NCI-H446 treated with DMSO at 0.1 percent for 48 hours (cell line): ENCODE data around the gene CA9.

Experiments
- DNase-seq: peaks from one replicate; lab custom pipeline; 2025; lab: John Stamatoyannopoulos, UW

The CA9 gene

GRCh38 chr9:35675732-35676392 lies 2.1 kb downstream of the CA9 start:
- no peak for DNase-seq

DNA sequence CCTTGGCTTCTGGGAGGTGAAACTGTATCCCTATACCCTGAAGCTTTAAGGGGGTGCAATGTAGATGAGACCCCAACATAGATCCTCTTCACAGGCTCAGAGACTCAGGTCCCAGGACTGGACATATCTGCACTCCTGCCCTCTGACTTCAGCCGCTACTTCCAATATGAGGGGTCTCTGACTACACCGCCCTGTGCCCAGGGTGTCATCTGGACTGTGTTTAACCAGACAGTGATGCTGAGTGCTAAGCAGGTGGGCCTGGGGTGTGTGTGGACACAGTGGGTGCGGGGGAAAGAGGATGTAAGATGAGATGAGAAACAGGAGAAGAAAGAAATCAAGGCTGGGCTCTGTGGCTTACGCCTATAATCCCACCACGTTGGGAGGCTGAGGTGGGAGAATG lies 5.4 kb downstream of the CA9 start:
- no peak for DNase-seq

- DNase-seq: no peak
These were observed 6.1 kb downstream of the CA9 start for GRCh38 chr9:35679766-35680330.

DNA sequence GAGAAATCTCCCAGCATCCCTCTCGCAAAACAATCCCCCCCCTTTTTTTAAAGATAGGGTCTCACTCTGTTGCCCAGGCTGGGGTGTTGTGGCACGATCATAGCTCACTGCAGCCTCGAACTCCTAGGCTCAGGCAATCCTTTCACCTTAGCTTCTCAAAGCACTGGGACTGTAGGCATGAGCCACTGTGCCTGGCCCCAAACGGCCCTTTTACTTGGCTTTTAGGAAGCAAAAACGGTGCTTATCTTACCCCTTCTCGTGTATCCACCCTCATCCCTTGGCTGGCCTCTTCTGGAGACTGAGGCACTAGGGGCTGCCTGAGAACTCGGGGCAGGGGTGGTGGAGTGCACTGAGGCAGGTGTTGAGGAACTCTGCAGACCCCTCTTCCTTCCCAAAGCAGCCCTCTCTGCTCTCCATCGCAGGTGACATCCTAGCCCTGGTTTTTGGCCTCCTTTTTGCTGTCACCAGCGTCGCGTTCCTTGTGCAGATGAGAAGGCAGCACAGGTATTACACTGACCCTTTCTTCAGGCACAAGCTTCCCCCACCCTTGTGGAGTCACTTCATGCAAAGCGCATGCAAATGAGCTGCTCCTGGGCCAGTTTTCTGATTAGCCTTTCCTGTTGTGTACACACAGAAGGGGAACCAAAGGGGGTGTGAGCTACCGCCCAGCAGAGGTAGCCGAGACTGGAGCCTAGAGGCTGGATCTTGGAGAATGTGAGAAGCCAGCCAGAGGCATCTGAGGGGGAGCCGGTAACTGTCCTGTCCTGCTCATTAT lies 6.8 kb downstream of the CA9 start:
- DNase-seq: no peak

- no peak for DNase-seq
These were observed 7.7 kb downstream of the CA9 start for GRCh38 chr9:35681341-35682002.

DNA sequence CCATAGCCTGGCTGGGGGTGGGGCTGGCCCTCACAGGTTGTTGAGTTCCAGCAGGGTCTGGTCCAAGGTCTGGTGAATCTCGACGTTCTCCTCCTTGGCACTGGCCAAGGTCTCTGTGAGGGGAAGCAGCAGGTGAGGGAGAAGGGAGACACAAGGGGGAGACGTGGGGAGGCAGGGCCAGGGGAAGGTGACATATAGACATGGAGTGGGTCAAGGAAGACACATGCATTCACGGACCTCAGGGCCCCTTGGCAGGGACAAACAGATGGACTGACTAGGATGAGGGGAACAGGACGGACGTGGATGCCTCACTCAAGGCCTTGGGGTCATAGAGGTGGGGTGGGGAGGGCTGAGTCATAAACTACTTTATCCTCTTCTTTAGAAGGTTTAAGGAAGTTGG lies 8.3 kb downstream of the CA9 start:
- no peak for DNase-seq

DNA sequence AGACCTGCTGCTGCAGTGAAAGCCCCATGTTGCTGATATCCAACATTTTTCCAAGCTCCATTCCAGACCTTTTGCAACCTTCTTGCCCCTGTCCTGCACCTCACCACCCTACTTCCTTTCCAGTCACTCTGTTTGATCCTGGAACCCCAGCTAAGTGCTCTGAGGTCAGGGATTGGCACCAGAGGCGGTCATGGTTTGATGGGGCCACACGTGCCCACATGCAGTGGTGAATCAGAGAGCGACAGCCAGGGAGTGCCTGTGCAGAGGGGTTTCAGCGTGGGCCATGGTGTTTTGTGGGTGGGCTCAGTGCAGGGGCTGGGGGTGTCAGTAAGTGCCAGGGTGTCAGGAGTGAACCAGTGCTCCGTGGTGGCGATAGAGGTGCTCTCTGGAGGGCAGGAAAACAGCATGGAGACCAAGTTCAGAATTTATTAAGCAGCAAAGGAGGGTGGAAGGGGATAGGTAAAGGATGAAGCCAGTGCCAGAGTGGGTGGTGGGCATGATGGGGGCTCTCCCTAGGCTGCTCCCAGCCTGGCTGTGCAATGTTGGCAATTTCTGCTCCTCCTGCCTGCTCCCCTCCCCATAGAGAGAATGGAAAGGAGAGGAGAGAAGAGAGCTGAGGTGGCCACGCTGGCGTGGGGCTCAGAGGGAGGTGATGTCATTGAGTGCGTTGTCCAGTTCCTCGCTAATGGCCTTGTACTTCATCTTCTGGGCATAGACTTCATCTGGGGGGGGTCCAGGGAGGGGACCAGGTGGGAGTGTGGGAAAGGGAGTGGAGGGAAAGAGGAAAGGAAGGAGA lies 9.0 kb downstream of the CA9 start:
- DNase-seq: no peak

GRCh38 chr9:35683323-35683722 lies 9.6 kb downstream of the CA9 start:
- DNase-seq: no peak

GRCh38 chr9:35684921-35685320 lies 11.2 kb downstream of the CA9 start:
- no peak for DNase-seq

GRCh38 chr9:35685506-35685905 lies 11.8 kb downstream of the CA9 start:
- DNase-seq: no peak

DNA sequence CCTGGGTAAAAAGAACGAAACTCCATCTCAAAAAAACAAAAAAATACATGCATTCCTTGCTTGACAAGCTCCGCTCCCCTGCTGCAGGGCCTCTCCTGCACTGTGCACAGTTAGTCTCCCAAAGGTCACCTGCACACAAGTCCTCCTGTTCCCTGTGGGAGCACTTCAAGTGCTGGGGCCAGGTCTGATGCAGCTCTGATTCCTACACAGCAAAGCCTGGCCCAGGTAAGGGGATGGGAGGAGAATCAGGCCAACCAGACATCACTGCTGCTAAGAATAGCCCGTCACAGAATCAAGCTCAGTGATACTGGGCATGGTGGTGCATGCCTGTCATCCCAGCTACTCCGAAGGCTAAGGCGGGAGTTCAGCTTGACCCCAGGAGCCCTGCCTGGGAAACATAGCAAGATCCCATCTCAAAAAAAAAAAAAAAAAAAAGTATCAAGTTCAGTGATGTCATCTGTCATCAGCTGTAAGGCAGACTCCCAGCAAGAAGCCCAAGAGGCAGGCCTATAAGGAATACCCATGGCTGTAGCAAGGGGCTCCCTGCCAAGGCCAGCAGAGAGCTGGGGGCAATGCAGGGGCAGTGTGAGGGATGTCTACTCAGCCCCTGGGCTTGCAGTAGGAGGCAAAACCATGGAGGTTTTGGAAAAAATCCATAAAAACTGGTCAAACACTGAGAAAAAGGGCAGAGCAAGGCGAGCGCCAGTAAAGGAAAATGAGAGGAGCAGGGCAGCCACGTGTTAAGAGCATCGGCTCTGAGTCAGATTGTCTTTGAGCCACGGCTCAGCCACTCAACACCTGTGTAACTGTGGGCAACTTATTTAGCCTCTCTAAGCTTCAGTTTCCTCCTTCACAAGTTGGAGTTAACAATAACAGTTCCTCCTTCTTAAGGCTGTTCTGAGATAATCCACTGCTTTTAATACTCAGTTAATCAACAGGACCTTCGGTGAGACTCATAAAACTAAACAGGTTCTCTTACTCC lies 12.8 kb downstream of the CA9 start:
- DNase-seq: no peak

DNA sequence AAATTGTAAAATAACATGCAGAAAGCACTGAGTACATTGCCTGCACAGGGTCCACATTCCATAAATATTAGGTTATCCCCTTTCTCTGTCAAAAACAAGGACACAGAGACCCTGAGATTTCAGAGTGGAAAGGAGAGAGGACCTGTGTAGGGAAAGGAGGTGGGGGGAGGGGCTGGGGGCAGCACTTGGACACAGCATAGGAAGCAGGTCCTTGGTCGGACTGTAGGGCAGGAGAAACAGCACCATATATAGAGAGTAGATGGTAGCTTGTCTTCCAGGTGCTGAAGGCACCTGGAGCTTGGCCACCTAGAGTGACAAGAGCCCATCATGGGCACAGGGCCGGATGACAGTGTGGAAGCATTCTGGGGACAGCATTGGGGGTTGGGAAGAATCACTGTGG lies 13.6 kb downstream of the CA9 start:
- DNase-seq: no peak

DNA sequence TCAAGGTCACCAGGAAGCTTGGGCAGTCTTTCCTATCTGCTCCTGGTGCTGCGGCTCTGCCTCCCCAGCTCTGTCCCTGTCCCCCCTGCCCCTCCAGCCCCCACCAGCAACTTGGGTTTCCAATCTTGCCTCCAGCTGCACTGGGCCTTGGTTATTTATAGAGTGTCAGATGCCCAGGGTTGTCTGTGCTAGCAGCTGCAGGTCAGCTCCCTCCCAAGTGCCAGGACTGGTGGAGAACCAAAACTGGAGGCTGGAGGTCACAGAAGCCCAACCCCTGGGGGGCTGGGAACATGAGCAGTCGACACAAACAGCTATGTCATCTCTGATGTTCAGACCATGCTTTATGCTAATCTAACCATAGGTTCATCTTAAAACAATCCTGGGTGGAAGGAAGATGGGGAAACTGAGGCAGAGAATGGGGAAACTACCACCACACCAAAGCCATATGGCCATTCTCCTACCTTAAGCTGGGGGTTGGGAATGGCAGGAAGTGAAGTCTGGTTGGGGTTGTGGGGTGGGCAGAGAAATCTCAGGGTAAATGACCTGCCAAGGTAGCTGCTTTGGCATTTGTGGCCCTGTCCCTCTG lies 14.3 kb downstream of the CA9 start:
- DNase-seq: no peak

DNA sequence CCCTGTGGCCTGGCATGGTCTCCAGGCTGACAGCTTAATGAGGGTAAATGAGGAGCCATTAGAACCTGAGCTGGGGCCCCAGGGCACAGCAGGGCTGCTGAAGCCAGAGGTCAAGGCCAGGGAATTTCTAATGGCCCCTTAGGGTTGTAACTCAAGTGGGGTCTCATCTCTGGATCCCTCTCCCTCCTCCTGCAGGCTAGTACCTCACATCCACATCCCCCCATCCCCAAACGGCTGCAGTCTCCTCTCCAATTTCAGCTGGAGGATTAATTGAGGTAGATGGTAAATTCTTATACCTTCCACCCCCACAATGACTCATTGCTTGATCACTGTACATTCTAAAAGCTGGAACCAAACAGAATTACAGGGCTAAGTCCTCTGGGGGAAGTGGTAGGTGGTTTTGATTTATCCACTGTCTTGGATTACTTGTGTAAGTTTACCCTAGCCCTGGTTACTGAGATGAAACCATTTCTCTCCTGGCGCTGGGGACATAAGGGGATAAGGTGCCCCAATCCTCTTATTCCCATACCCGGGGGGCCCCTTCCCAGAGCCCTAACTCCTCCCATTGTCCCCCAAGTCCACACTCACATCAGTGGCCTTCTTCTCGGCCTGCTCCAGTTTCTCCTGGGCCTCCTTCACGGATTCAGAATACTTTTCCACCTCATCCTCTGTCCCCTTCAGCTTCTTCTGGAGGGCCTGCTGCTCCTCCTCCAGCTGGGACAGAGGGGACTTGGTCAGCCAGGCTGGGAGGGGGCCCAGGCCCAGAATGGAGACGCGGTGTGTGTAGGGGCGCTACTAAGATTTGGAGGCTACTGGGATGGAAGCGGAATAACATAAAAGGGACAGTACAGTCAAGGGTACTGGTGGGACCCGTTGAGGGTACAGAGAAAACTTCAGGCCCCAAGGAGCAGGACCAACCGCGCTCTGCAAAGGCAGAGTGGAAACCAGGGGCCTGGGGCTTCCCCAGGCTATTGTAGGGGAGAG lies 15.1 kb downstream of the CA9 start:
- no peak for DNase-seq

GRCh38 chr9:35689542-35690293 lies 16.0 kb downstream of the CA9 start, which contains the start of gene TPM2:
TPM2 (minus strand) TSS chr9:35689925; CDS start chr9:35689817, 108 bp downstream.
- DNase-seq: no peak

DNA sequence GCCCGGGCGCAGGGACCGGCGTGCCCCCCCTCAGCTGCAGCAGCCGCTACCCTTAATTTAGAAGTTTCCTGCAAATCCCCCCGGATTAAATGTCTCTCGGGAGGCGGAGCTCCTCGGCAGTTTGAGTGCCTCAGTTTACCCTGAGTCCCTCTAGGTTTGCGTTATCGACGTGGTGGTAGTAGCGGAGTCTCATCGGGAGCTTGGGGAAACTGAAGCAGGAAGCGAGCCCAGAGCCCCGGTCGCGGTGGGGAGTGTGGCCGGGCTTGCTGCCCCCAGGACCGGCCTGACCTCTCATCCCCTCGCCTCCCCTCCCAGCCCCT lies 16.5 kb downstream of the CA9 start:
- DNase-seq: no peak

- no peak for DNase-seq
These were observed 17.0 kb downstream of the CA9 start for GRCh38 chr9:35690614-35691333.

DNA sequence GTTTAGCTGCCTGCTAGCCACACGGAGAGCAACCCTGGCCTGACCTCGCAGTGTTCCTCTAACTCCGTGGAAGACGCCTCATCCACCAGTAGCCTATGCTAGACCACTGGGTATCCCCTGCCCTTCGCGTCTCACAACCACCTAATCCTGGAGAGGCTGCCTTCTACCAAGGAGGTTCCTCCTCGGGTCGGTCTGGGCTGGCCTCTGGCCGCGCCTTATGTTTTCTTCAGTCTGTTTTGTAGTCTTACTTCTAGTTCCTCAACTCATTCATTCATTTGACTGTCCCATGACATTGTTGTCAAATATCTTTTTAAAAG lies 17.6 kb downstream of the CA9 start:
- no peak for DNase-seq
